Gastrocnemius medialis (tissue), 4 donors: ENCODE data around the gene CENPC. TPM values are rescaled to one million over a fixed set of nuclear protein-coding genes. Genes with fewer than 3 reads are reported as not detected.
"Not testable (repeated sequence)": the region's sequence is repeated elsewhere in the genome, so short reads cannot be mapped to it uniquely, and the experiment has no call there.

ENCODE experiments used
- ATAC-seq, 2 donors: fragments of 150-250 bp; one replicate each; pipeline ENCODE4 v1.9.1; 2016
- DNase-seq, 2 donors: peaks; one replicate each; pipeline ENCODE4 v3.0.0-alpha.2; 2019
- H3K27ac ChIP-seq, 4 donors: fragments of 200-600 bp; sonication (generic); 1 replicate in 1 of 4; 2 replicates in 3 of 4; pipeline ENCODE4 v1.5.1; 2016 to 2018; ENCODE audit warnings: mild to moderate bottlenecking in 2 of 4, moderate library complexity in 1 of 4
- H3K27me3 ChIP-seq, 3 donors: fragments of 200-600 bp; sonication (generic) in 2 of 3; 1 replicate in 1 of 3; 2 replicates in 2 of 3; pipeline versions ENCODE4 v1.5.1 to v1.6.0; 2016 to 2019; ENCODE audit warnings: mild to moderate bottlenecking in 1 of 3, moderate library complexity in 1 of 3
- H3K36me3 ChIP-seq, 2 donors: fragments of 200-600 bp; sonication (generic) in 1 of 2; one replicate each; pipeline ENCODE4 v1.5.1; 2017 to 2018
- H3K4me1 ChIP-seq, 2 donors: fragments of 200-600 bp; sonication (generic) in 1 of 2; one replicate each; pipeline ENCODE4 v1.5.1; 2016 to 2017; ENCODE audit warnings: mild to moderate bottlenecking in 2 of 2
- H3K4me3 ChIP-seq, 4 donors: fragments of 200-600 bp; sonication (generic) in 3 of 4; 1 replicate in 1 of 4; 2 replicates in 3 of 4; pipeline ENCODE4 v1.5.1; 2016 to 2019; ENCODE audit warnings: mild to moderate bottlenecking in 2 of 4
- H3K9me3 ChIP-seq, 3 donors: fragments of 200-600 bp; sonication (generic) in 2 of 3; 1 replicate in 1 of 3; 2 replicates in 2 of 3; pipeline ENCODE4 v1.5.1; 2016 to 2019
- CTCF ChIP-seq, 5 experiments: fragments of 450-650 bp in 3 of 5; fragments of 200-600 bp in 2 of 5; sonication (generic) in 2 of 5; IDR thresholded peaks in 4 of 5; conservative IDR thresholded peaks in 1 of 5; 1 replicate in 4 of 5; 2 replicates in 1 of 5; pipeline ENCODE4 v1.5.1; 2016 to 2019; ENCODE audit warnings: antibody characterized with exemption in 5 of 5, mild to moderate bottlenecking in 3 of 5, moderate library complexity in 3 of 5
- POLR2A ChIP-seq, 2 donors: fragments of 450-650 bp; IDR thresholded peaks; one replicate each; pipeline ENCODE4 v1.6.1; 2017; ENCODE audit warnings: antibody characterized with exemption in 2 of 2, mild to moderate bottlenecking in 2 of 2, moderate library complexity in 2 of 2
- in situ Hi-C, 4 donors: fragments of 200-750 bp; cut with MboI; loops; one replicate each; pipeline versions ENCODE4 v1.15.0 to v1.8.0; 2017; ENCODE audit warnings: low sequenced_read_pairs in 4 of 4
- intact Hi-C: fragments of 100-400 bp; cut with DNase I; formaldehyde crosslinking; loops from one replicate; pipeline ENCODE4 v1.15.1; 2023; ENCODE audit warnings: low total_unique reads
- total RNA-seq, 4 donors: library from RNA; depleted of rRNA; stranded (reverse); fragments of >200 nt; gene quantifications; one replicate each; pipeline versions ENCODE4 v1.1.0 to v1.2.3, GENCODE V29; 2016

The CENPC gene
- total RNA-seq, 4 donors from 2014 or later = 2.4 to 10.4 (median 5.2) TPM

- DNase-seq (no peak), ATAC-seq (no peak)
- peaks cover 0 to 10% of the 10 kb centered on the region in 2 donors for H3K36me3 ChIP-seq
- no peak overlapping the region for H3K4me3 ChIP-seq
- H3K9me3 ChIP-seq = no peaks in the 10 kb centered on the region
- no peaks in the 10 kb centered on the region for H3K27me3 ChIP-seq
- intact Hi-C loops = no loop called here
- in situ Hi-C loops = no loop called here
- no peak overlapping the region for H3K27ac ChIP-seq
- H3K4me1 ChIP-seq = no peaks in the 10 kb centered on the region
- no peak for TF ChIP-seq POLR2A (IDR thresholded peaks at IDR 0.05)
- no peak for TF ChIP-seq CTCF (IDR thresholded peaks at IDR 0.05 in 4 of 5, conservative IDR thresholded peaks at IDR 0.05 in 1 of 5)
Observed at GRCh38 chr4:67456577-67457196, 88.6 kb downstream of the CENPC start.

GRCh38 chr4:67452846-67453205, 92.5 kb downstream of the CENPC start:
- H3K27ac ChIP-seq, intact Hi-C loops, H3K9me3 ChIP-seq, DNase-seq, H3K4me1 ChIP-seq, H3K4me3 ChIP-seq, ATAC-seq, in situ Hi-C loops, H3K27me3 ChIP-seq, H3K36me3 ChIP-seq: not testable (repeated sequence)

- DNase-seq (no peak), ATAC-seq (no peak)
- TF ChIP-seq CTCF (IDR thresholded peaks at IDR 0.05 in 4 of 5, conservative IDR thresholded peaks at IDR 0.05 in 1 of 5) = no peak
- TF ChIP-seq POLR2A (IDR thresholded peaks at IDR 0.05) = no peak
Observed at GRCh38 chr4:67452100-67452845, 93.0 kb downstream of the CENPC start.

DNA sequence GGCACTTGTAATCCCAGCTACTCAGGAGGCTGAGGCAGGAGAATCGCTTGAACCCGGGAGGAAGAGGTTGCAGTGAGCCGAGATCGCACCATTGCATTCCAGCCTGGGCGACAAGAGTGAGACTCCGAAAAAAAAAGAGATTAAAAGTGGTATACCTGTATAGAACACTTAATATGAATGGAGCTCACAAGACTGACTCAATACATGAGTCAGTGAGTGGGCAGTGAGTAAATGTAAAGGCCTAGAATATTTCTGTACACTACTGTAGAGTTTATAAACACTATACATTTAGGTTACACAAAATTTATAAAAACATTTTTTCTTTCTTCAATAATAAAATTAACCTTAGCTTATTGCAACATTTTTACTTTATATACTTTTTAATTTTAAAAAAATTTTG, 93.8 kb downstream of the CENPC start:
- ATAC-seq = no peak
- DNase-seq = no peak
- Histone ChIP-seq H3K36me3 (peaks cover 0 to 5% of the 10 kb centered on the region in 2 donors), H3K27me3 (no peaks in the 10 kb centered on the region), H3K27ac (no peak overlapping the region), H3K9me3 (peaks cover 0 to 2% (median 0%) of the 10 kb centered on the region in 3 donors), H3K4me3 (no peak overlapping the region), H3K4me1 (no peaks in the 10 kb centered on the region)
- TF ChIP-seq CTCF (IDR thresholded peaks at IDR 0.05 in 4 of 5, conservative IDR thresholded peaks at IDR 0.05 in 1 of 5) (no peak), POLR2A (IDR thresholded peaks at IDR 0.05) (no peak)
- intact Hi-C loops (no loop called here), in situ Hi-C loops (no loop called here)

More at GRCh38 chr4:67452100-67452845, 93.0 kb downstream of the CENPC start:
- Histone ChIP-seq H3K27ac (no peak overlapping the region), H3K36me3 (peaks cover 0 to 5% of the 10 kb centered on the region in 2 donors), H3K4me3 (no peak overlapping the region), H3K9me3 (peaks cover 0 to 2% (median 0%) of the 10 kb centered on the region in 3 donors), H3K4me1 (no peaks in the 10 kb centered on the region), H3K27me3 (no peaks in the 10 kb centered on the region)
- in situ Hi-C loops = no loop called here
- intact Hi-C loops = no loop called here

DNA sequence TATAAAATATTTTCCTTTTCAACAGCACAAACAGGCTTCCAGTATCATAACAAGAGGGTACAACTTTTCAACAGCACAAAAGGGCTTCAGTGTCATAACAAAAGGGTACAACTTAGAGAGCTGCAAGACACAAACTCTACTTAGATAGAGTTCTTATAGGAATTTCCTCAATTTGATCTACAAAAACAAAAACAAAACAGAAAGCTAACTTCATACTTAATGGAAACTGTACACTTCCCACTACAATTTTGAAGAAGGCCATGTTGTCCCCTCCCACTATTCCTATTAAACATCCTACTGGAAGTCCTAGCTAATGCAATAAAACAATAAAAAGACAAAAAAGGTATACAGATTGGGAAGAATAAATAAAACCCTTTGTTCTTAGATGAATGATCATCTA, 96.7 kb downstream of the CENPC start:
- no peak overlapping the region for H3K4me3 ChIP-seq
- TF ChIP-seq POLR2A (IDR thresholded peaks at IDR 0.05) = no peak
- no peak for TF ChIP-seq CTCF (IDR thresholded peaks at IDR 0.05 in 4 of 5, conservative IDR thresholded peaks at IDR 0.05 in 1 of 5)
- no peaks in the 10 kb centered on the region for H3K4me1 ChIP-seq
- DNase-seq = no peak
- no peaks in the 10 kb centered on the region for H3K36me3 ChIP-seq
- H3K27me3 ChIP-seq = no peaks in the 10 kb centered on the region
- no peak for ATAC-seq
- intact Hi-C loops (no loop called here), in situ Hi-C loops (no loop called here)
- peaks cover 0 to 2% (median 0%) of the 10 kb centered on the region in 3 donors for H3K9me3 ChIP-seq
- H3K27ac ChIP-seq = no peak overlapping the region
